Jurkat, Clone E6-1 (cell line): ENCODE results near the gene PTTG1IP.
A peak's percentile ranks its signal among the peaks of the same experiment; 100 is the strongest.

ENCODE experiments used
- DNase-seq: peaks from one replicate; pipeline ENCODE4 v3.0.0-alpha.2; 2011; ENCODE audit warnings: low read depth, low spot score
- H3K4me3 ChIP-seq: 2 replicates; pipeline ENCODE4 v1.5.1; 2011; ENCODE audit warnings: mild to moderate bottlenecking, low read length, control low read depth, moderate library complexity

The PTTG1IP gene

GRCh38 chr21:44817506-44817880 lies 56.0 kb downstream of the PTTG1IP start:
- H3K4me3 ChIP-seq: peak overlapping the region; percentile 67
- DNase-seq: peak; percentile 77

DNA sequence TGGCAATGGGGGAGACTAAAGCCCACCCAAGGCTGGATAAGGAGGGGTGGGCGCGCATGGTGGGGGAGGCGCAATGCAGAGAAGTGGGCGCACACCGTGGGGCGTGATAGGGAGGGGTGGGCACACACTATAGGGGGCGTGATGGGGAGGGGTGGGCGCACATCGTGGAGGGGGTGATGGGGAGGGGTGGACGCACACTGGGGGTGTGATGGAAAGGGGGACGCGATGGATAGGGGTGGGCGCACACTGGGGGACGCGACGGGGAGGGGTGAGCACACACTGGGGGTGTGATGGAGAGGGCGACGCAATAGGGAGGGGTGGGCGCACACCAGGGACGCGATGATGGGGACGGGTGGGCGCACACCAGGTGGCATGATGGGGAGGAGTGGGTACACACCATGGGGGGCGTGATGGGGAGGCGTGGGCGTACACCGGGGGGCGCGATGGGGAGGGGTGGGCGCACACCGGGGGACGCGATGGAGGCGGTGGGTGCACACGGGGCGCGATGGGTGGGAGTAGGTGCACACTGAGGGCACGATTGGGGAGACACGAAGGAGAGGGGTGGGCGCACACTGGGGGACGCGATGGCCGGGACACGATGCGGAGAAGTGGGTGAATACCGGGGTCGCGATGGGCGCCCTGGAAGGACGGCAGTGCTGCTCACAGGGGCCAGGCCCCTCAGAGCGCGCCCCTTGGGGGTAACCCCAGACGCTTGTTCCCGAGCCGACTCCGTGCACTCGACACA lies 56.6 kb downstream of the PTTG1IP start:
- DNase-seq: no peak
- H3K4me3 ChIP-seq: peak overlapping the region; percentile 67

- DNase-seq: no peak
- H3K4me3 ChIP-seq: no peak overlapping the region
These were observed 57.5 kb downstream of the PTTG1IP start for GRCh38 chr21:44815852-44816628.

DNA sequence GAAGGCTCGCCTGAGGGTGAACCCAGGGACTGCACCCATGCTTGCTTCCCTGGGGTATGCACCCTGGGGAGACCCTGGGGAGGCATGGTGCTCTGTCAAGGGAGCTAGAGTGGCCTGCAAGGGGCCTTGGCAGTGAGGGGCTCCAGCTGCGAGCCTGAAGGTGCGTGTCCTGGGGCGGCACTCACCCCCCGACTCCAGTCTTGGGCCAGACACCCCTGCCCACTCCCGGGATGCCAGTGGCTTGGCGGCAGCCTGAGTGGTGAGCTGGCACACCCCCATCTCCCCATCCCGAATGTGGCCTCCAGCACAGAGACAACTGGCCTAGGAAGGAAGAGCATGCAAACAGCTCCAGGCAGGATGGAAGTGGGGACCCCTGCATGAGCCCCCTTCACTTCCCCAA lies 58.3 kb downstream of the PTTG1IP start:
- H3K4me3 ChIP-seq: no peak overlapping the region
- DNase-seq: no peak

DNA sequence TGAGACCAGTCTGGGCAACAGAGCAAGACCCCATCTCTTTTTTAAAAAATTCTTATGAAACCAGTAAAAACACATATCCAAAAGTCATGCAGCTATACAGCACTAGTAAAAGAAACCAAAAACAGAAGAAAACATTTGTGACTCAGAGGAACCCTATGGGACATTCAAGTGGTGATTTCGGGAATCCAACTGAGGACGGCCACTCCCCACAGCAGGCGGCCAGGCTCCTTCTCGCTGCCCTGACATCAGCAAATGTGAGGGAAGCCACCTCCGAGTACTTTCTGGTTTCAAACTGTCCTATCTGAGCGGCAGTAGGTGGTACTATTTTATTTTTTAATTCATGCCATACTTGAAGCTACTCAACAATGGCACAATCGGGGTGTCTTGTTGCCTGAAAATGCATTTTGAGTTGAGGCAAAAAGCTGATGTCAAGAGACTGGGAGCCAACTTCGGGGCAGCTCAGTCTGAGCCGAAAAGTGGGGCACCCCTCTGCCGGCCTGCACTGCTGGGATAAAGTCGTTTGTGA lies 58.9 kb downstream of the PTTG1IP start:
- H3K4me3 ChIP-seq: no peak overlapping the region
- DNase-seq: no peak

- no peak overlapping the region for H3K4me3 ChIP-seq
- no peak for DNase-seq
These were observed 59.8 kb downstream of the PTTG1IP start for GRCh38 chr21:44813727-44814126.

GRCh38 chr21:44813149-44813548 lies 60.3 kb downstream of the PTTG1IP start:
- no peak overlapping the region for H3K4me3 ChIP-seq
- DNase-seq: no peak

GRCh38 chr21:44812640-44813039 lies 60.9 kb downstream of the PTTG1IP start:
- DNase-seq: no peak
- H3K4me3 ChIP-seq: no peak overlapping the region

DNA sequence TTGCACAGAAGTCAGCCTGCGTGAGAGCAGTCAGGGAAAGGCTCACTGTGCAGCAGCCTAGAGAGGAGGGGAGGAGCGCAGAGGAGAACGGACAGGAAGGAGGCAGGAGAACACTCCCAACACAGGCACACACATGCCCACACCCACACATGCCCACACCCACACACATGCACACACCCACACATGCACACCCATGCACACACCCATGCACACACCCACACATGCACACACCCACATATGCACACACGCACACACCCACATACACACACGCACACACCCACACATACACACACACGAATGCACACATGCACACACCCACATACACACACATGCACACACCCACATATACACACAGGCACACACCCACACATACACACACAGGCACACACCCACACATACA lies 62.7 kb downstream of the PTTG1IP start:
- DNase-seq: no peak
- no peak overlapping the region for H3K4me3 ChIP-seq

GRCh38 chr21:44805859-44806258 lies 67.6 kb downstream of the PTTG1IP start:
- DNase-seq: no peak
- H3K4me3 ChIP-seq: no peak overlapping the region

- no peak for DNase-seq
- no peak overlapping the region for H3K4me3 ChIP-seq
These were observed 68.3 kb downstream of the PTTG1IP start for GRCh38 chr21:44805226-44805625.

DNA sequence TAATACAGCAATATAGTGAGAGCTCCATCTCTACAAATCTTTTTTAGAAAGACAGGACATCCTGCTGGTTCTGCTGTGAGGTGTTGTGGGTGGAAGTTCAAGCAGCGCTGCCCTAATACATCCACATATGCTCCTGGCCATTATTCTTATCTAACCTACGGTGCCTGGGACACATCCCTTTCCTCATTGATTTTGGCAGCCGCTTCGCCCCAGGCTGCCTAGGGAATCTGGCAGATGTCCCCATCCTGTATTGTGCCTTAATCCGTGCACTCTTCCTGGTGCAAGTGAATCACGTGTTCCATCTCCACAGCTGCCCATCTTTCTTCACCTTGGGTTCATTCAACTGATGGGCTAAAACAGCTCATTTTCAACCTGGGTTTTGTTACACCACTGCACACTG lies 68.7 kb downstream of the PTTG1IP start:
- H3K4me3 ChIP-seq: no peak overlapping the region
- DNase-seq: no peak

DNA sequence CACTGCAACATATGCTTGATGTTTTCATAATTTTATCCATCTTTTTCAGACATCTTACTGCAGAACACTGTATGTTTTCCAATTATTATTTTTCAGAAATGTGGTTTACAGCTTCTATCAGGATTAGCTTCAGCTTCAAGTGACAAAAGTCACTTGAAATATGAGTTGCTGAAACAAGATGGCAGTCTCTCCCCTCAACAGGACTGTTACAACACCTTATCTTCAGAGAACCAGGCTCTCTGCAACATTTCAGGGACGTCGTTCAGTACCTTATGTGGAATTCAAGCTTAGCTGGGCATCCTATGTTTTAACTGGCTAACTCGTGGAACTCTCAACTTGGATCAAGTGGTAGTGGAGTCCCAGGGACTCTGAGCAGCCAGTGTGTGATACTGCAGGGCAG lies 69.8 kb downstream of the PTTG1IP start:
- no peak for DNase-seq
- no peak overlapping the region for H3K4me3 ChIP-seq

GRCh38 chr21:44802396-44803153 lies 70.9 kb downstream of the PTTG1IP start:
- no peak for DNase-seq
- peak overlapping the region; percentile 87 for H3K4me3 ChIP-seq

GRCh38 chr21:44801468-44802395 lies 71.8 kb downstream of the PTTG1IP start, which contains the start of gene UBE2G2:
TSS of gene UBE2G2 (minus strand) at chr21:44801820. CDS start at chr21:44801748, 72 bp downstream.
- H3K4me3 ChIP-seq: peak within 1 kb of the TSS; percentile 87
- DNase-seq: peak; percentile 67

GRCh38 chr21:44800971-44801467 lies 72.5 kb downstream of the PTTG1IP start:
- DNase-seq: peak; percentile 46

DNA sequence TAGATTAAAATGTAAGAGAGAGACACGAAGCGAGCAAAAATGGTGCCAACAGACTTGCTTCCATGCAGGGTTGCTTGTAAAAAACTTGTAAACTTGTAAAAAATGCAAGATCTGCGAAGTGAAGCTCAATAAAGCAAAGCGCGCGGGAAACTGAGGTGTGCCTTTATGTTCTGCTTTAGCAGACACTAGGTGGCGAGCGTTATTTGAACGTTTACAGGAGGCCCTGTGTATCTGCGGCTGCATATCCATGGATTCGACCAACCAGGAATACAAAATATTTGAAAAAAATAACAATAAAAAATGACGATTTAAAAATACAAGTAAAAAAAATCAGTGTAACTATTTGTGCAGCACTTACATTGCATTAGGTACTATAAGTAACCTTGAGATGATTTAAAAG lies 73.4 kb downstream of the PTTG1IP start:
- H3K4me3 ChIP-seq: peak overlapping the region; percentile 87
- peak; percentile 74 for DNase-seq

More at GRCh38 chr21:44800971-44801467, 72.5 kb downstream of the PTTG1IP start:
- peak overlapping the region; percentile 87 for H3K4me3 ChIP-seq

- peak overlapping the region; percentile 87 for H3K4me3 ChIP-seq
- no peak for DNase-seq
These were observed 73.8 kb downstream of the PTTG1IP start for GRCh38 chr21:44799646-44800045.
